ENCODE data around the gene DDX4. TPM values are rescaled to one million over a fixed set of nuclear protein-coding genes. Genes with fewer than 3 reads are reported as not detected.

DDX4 gene
- total and polyA plus RNA-seq, 9 of the 15 experiments (the other 6 are each of a cell fraction or from before 2014, with no cell fraction given) = not detected

DNA sequence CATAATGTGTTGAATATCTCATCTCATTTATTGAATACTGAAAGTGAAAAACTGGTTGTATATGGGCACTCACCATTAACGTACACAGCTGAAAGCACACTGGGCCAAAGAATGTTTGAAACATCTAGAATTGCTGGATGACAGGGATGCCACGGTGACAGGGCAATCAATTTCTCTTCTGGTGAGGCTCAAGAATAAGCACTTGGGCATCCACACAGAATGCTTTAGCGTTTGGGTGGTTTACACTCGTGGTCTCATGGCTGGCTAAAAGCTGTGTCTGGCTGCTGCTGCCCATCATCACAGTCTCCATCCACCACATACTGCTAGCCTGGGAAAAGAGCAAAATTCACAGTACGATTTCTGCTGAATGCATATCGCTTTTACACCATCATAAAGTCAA, 82.6 kb downstream of the DDX4 start (continued):
- no peak for TF ChIP-seq MCM7 (IDR thresholded peaks at IDR 0.05)
- no peak for TF ChIP-seq STAG1 (CRISPR knock-in tag; IDR thresholded peaks at IDR 0.05; ENCODE audit: borderline replicate concordance)

DNA sequence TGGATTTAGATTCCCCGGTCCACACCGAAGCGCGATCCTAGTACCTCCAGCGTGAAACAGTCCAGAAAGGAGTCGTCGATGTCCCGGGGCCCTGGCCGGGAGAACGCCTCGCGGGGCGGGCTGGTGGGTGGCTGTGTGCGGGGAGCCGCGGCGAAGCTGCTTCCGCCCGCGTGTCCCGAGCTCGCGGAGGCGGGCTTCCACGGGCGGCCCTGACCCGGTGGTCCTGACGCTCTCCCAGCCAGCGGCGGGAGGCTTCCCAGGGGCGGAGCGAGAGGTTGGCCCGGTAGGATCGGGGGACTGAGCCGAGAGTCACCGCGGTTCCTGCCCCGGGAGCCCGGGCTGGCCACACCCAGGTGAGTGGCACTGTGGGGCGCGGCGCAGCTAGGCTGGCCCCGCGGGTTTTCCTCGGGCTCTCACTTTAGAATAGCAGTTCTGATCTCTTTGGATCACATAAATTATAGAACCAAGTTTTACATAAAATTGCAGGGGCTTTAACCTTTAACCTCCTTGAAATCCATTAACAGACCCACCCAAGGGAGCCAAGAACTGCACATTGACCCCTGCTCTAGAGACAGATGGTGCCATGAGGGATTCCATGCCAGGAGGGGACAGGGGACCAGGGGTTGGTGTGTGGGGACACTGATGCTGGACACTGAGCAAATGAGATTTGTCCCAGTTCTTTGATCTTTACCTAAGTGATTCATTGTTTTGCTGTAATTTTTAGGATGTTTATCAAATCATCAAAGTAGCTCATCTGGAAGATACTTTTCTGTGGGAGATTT, 84.1 kb downstream of the DDX4 start:
- no peak overlapping the region for H3K27ac ChIP-seq (ENCODE audit: extremely low read depth, low read depth, low read length)
- H3K9ac ChIP-seq (ENCODE audit: insufficient read depth in 1 of 2, low read depth in 2 of 2, low read length in 2 of 2) = peak overlapping the region in 1 of 2 experiments; percentile 38; a peak in 1 of 4 replicates
- no peak overlapping the region for H3K4me2 ChIP-seq (ENCODE audit: insufficient read depth, low read length)
- H3K79me2 ChIP-seq (ENCODE audit: control insufficient read depth, insufficient read depth, low read length) = no peaks in the 10 kb centered on the region
- 4% methylated on average over 44 of the region's 45 CpGs for WGBS (ENCODE audit: insufficient coverage, low coverage, missing lambda C conversion rate)
- FAIRE-seq (no peak), ATAC-seq (peak; percentile 33), DNase-seq (ENCODE audit: extremely low read depth in 1 of 4, low spot score in 3 of 4) (peak in 3 of 4 experiments; percentile 7 to 8 (median 8))
- H2AFZ ChIP-seq (ENCODE audit: low read depth, low read length) = no peak overlapping the region
- peaks cover 0 to 6% of the 10 kb centered on the region in 2 experiments; a peak in 1 of 5 replicates for H3K4me1 ChIP-seq (replicated peaks in 1 of 2; ENCODE audit: control insufficient read depth in 2 of 2, insufficient read depth in 2 of 2, low read length in 2 of 2)
- H3K4me3 ChIP-seq = no peak overlapping the region
- H3K9me3 ChIP-seq (replicated peaks; ENCODE audit: control insufficient read depth, insufficient read depth, low read depth, low read length) = no peaks in the 10 kb centered on the region
- in situ Hi-C loops (cut with MboI) = no loop called here
- POLR2A ChIA-PET = no interaction called here
- H3K27me3 ChIP-seq (ENCODE audit: control insufficient read depth in 2 of 2, insufficient read depth in 2 of 2, low read length in 2 of 2) = peaks cover 22 to 26% of the 10 kb centered on the region in 2 experiments
- intact Hi-C loops (cut with micrococcal nuclease) = no loop called here
- BruUV-seq (replicated peaks) = no TSS peak
- no peaks in the 10 kb centered on the region for H3K36me3 ChIP-seq (ENCODE audit: control insufficient read depth, insufficient read depth, low read length)
- no peaks in the 10 kb centered on the region for H3K9me1 ChIP-seq (ENCODE audit: control insufficient read depth, insufficient read depth, low read length)
- H4K20me1 ChIP-seq (replicated peaks; ENCODE audit: control insufficient read depth, insufficient read depth, low read length) = no peaks in the 10 kb centered on the region
- TF ChIP-seq RBM25 (IDR thresholded peaks at IDR 0.05; ENCODE audit: low read depth, low read length, severe bottlenecking) = no peak
- TF ChIP-seq, protein P1, sequence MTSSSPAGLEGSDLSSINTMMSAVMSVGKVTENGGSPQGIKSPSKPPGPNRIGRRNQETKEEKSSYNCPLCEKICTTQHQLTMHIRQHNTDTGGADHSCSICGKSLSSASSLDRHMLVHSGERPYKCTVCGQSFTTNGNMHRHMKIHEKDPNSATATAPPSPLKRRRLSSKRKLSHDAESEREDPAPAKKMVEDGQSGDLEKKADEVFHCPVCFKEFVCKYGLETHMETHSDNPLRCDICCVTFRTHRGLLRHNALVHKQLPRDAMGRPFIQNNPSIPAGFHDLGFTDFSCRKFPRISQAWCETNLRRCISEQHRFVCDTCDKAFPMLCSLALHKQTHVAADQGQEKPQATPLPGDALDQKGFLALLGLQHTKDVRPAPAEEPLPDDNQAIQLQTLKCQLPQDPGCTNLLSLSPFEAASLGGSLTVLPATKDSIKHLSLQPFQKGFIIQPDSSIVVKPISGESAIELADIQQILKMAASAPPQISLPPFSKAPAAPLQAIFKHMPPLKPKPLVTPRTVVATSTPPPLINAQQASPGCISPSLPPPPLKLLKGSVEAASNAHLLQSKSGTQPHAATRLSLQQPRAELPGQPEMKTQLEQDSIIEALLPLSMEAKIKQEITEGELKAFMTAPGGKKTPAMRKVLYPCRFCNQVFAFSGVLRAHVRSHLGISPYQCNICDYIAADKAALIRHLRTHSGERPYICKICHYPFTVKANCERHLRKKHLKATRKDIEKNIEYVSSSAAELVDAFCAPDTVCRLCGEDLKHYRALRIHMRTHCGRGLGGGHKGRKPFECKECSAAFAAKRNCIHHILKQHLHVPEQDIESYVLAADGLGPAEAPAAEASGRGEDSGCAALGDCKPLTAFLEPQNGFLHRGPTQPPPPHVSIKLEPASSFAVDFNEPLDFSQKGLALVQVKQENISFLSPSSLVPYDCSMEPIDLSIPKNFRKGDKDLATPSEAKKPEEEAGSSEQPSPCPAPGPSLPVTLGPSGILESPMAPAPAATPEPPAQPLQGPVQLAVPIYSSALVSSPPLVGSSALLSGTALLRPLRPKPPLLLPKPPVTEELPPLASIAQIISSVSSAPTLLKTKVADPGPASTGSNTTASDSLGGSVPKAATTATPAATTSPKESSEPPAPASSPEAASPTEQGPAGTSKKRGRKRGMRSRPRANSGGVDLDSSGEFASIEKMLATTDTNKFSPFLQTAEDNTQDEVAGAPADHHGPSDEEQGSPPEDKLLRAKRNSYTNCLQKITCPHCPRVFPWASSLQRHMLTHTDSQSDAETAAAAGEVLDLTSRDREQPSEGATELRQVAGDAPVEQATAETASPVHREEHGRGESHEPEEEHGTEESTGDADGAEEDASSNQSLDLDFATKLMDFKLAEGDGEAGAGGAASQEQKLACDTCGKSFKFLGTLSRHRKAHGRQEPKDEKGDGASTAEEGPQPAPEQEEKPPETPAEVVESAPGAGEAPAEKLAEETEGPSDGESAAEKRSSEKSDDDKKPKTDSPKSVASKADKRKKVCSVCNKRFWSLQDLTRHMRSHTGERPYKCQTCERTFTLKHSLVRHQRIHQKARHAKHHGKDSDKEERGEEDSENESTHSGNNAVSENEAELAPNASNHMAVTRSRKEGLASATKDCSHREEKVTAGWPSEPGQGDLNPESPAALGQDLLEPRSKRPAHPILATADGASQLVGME (CRISPR knock-in tag; IDR thresholded peaks at IDR 0.05) = no peak
- TF ChIP-seq, protein P2, sequence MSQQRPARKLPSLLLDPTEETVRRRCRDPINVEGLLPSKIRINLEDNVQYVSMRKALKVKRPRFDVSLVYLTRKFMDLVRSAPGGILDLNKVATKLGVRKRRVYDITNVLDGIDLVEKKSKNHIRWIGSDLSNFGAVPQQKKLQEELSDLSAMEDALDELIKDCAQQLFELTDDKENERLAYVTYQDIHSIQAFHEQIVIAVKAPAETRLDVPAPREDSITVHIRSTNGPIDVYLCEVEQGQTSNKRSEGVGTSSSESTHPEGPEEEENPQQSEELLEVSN (IDR thresholded peaks at IDR 0.05; ENCODE audit: borderline replicate concordance in 1 of 2, extremely low read depth in 1 of 2, insufficient read depth in 1 of 2, insufficient read length in 1 of 2, low read depth in 1 of 2, low read length in 1 of 2, poor library complexity in 1 of 2, severe bottlenecking in 1 of 2) = peak in 1 of 2 experiments; percentile 17
- no peak for TF ChIP-seq ZNF668 (CRISPR knock-in tag; IDR thresholded peaks at IDR 0.05)
- no peak for TF ChIP-seq PTRF (tag; IDR thresholded peaks at IDR 0.05)
- no peak for TF ChIP-seq ZNF316 (IDR thresholded peaks at IDR 0.05)
- TF ChIP-seq CCNT2 (IDR thresholded peaks at IDR 0.05; ENCODE audit: borderline replicate concordance, extremely low read depth, insufficient read length, low read depth, low read length) = no peak
- peak; percentile 33 for TF ChIP-seq HMGN3 (IDR thresholded peaks at IDR 0.05; ENCODE audit: borderline replicate concordance, extremely low read depth, insufficient read length, low read depth, low read length)
- TF ChIP-seq CBFB (CRISPR knock-in tag; IDR thresholded peaks at IDR 0.05) = no peak
- CTCF ChIA-PET (ENCODE audit: low intra/inter-chr PET ratio) = no interaction called here
